Measurements from ENCODE around the gene CDYL2.

Gene CDYL2

DNA sequence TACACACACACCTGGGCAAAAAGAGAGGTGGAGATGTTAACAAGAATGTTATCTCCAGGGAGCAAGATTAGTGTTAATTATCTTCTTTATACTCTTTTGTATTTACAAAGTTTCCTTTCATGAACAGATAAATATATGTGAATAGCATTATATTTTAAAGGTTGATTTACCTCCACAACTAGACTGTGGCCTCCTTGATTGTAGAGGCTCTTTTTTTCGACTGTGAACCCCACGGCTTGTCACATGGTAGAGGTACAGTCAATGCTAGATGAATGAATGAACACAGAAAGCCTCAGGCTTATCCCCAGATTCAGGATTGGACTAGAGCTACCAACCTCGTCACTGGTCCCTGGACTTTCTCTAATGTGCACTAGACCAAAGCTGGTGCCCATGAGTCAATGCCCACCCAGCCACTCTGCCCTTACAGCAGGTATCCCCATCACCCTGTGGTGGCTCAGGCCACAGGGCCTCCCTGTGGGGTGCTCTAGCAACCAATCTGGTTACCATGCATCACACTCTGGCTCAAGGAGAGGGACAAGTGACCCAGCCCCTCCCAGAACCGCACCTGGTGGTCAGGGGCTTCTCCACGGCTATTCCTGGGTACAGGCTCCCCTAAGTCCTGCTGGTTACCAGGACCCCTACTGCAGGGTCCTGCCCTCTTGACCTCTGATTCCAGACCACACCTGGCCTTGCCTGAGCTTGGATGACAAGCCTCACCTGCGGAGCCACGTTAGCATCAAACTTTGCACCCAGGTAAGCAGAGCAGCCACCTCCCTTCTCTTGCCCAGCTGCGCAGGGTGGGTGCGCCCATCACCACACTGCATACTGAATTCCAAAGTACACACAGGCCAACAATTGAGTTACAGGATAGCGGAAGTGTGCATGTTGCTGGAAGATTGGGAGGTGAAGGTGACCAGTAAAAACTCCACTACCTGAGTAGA, 101.0 kb downstream of the CDYL2 start:
- DNase-seq = no peak

DNA sequence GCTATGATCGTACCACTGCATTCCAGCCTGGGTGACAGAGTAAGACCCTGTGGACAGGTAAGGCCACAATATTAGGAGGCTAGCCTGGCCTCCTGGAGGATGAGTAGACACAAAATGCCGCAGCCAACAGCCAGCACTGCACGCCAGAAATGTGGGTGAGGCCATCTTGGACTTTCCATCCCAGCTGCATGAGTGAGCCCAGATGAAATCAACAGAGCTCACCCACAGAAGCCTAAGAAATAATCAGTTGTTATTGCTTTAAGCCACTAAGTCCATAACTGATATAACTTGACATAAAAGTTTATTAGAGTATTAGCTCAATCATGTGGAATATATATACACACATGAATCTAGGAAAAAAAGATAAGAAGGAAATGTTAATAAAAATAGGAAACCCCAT, 101.7 kb downstream of the CDYL2 start:
- no peak for DNase-seq

DNA sequence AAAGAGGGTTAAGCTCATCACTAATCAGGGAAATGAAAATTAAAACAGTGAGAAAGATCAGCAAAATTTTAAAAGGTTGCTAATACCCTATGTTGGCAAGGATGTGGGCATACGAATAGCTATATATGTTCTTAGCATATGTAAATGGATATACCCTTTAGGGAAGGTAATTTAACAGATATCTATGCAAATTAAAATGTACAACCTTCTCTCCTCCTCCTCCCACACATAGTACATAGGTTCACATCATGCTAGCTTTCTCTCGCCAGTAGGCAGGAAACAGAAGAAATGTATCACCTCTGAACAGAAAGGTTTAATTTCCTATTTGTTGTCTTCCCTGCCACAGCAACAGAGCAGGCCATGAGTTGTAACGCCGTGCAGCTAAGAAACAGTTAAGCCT, 103.8 kb downstream of the CDYL2 start:
- DNase-seq = no peak

DNA sequence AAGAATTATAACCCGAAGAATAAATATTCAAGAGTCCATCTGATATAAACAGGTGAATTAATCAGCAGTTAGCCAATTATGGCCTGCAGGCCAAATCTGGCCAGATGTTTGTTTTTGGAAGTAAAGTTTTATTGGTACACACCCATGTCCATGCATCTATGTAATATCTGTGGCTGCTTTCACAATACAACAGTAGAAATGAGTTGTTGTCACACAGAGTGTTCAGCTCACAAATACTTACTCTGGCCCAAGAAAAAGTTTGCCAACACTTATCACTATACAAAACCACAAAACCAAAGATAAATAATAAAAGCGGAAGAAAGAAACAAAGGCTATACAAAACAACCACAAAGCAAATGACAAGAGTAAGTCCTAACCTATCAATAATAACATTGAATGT, 109.4 kb downstream of the CDYL2 start:
- no peak for DNase-seq

DNA sequence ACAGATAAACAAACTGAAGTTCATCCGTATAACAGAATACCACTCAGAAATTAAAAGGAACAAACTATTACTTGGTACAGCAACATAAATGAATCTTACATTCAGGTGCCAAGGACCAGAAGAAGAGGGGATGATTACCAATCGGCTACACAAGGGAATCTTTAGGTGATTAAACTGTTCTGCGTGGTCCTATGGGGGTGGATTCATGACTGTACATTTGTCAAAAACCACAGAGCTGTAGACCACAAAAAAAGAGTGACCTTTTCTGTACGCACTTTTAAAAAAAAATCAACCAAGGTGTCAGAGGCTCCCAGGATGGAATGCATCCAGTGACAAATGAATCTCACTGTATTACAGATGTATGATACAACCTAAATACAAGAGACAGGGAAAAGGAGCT, 110.8 kb downstream of the CDYL2 start:
- DNase-seq = no peak

DNA sequence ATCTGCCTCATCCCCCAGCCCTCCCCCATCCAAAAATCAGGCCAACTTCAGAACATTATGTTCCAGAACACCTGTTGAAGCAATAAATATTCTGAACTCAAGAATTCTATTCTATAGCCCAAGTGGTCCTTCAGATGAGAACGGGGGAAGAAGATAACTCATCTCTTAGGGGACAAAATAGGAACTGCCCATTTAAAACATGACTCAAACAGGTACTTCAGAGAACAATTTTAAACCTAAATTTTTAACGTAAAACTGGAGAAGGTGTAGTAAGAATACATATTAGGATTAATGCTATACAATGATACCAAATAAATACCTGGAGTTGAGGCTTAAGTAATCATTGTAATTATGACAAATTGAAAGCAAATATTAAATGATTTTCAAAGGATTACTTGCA, 112.1 kb downstream of the CDYL2 start:
- no peak for DNase-seq

DNA sequence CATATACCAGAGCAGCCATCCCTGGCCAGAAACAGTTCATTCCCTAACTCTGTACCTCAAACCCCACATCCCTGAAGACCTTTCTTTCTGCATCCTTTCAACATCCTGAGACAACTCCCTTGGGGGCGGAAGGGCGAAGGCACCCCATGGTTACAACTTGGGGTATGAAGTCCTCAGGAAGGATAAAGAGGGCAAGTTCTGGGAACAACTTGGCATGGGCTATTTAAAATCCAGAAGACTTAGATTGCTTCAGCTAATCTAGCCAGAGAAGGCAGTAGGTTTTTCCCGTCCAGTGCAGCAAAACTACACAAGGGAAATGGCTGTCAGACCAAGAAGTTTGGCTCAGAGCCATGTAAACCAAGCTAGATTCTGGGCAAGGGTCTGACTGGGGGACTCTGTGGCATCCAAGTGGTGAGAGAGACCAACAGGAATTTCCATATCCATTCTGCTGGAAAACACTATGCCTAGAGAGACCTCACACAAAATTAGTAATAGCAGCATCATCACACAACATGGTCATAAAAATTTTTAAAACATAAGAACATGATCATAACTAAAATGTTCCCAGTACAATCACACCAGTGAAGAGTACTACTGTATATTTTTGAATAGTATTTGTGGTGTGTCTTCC, 113.2 kb downstream of the CDYL2 start:
- no peak for DNase-seq

DNA sequence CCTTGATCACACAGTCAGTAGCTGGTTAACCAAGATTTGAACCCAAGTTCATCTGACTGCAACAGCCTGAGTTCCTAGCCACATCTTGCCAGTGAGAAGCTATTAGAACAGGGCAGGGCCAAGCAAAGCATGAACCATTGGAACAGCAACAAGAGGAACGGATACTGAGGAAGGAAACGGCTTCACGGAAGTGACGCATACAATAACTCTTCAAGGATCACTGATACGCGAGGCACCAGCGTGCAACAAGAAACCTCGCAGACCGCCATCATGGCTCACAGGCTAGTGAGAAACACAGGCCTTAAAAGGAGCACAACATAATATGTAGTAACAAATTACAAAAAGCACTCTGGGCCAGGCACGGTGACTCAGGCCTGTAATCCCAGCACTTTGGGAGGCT, 114.9 kb downstream of the CDYL2 start:
- no peak for DNase-seq

DNA sequence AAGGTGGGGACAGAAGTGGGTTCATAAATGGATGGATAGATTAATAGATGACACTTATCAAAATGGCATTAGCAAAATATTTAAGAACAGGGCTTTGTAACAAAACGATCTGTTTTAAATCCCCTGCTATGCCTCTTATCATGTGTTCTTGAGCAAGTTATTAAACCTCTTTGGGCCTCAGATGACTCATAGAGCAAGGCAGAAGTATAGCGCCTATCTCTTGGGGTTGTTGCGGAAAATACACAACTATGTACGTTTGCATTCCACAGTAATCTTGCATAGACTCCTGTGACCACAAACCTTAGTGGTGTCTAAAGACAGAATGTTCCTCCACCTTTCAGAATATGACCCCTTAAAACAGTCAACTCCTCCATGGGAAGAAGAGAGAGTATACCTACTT, 116.8 kb downstream of the CDYL2 start:
- DNase-seq = no peak

DNA sequence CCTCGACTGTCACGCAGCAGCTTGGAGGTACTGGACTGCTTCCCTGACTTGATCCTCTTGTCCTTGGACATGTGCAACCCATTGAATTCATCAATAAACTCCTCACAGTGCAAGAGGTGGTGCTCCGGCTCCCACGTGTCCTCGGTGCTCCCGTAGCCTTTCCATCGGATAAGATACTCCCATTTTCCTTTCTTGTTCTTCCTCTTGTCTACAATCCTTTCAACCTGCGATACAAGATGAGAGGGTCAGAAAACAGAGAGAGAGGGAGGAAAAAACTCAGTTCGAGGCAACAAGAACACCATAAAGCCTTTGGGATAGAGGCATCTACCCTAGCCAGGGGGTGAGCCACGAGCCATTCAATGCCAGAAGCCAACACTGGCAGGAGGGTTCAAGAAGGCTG, 119.5 kb downstream of the CDYL2 start:
- DNase-seq = no peak

DNA sequence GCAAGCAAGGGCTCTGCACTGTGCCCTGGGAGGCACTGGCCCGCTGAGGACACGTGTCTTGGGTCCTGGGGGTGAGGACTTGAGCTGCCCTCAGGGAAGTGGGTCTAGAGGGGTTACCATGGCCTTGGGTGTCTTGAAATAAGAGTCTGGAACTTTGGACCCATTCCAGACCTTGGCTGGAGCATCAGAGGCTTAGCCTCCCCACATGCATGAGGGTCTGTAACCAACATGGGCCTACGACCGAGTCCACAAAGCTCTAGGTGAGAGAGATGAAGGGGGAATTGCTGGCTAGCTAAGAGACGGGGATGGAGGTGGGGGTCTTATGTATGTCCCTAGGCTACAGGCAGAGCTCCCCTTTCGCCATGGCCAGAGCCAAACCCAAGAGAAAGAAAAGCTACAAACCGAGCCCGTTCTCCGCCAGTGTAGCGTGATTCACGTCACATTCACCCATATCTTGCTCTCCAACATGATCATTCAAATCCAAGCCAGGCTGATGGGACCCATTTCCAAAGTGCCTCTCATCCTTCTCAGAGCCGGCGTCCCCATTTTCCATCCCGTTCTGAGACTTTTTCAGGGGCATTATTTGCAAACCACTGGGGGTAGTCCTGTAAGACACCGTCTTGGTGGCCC, 120.1 kb downstream of the CDYL2 start:
- no peak for DNase-seq

DNA sequence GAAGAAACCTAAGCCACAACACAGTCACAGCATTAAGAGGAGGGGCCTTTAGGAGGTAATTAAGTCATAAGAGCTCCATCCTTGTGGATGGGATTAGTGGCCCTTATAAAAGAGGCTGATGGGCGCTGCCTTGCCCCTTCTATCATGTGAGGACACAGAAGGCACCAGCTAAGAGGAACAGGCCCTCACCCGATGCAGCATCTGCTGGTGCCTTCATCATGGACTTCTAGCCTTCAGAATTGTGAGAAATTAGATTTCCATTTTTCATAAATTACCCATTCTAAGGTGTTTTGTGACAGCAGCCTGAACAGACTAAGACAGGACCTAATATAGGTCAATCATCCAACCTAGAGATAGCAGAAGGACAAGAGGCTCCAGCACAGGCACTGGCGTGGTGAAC, 120.8 kb downstream of the CDYL2 start:
- DNase-seq = no peak

DNA sequence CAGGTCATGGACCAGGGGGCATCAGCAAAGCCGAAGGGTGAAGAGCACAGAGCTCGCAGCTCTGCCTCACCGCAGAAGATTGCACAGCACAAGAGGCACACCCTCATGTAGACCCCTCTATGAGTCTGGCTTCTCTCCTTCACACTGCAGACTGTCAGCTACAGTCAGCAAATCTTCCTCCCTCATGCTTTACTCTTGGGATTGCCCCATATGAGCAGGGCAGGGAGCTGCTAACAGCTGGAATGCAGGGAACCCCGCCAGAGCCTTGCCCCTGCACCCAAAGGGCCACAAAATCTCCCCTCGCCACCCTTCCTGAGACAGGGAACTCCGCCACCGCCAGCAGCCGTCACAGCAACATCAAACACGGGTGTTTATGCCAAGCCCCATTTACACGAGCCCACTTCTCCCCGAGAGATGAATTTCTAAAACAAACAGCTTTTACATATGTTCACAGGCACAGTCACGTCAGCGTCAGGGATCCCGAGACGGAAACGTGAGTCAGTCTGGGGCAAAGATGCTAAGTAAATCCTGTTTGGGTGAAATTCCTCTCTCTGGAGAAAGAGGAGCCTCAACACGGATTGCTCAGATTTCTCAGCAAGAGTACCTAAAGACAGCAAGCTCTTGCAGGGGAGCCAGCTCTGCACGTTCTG, 121.9 kb downstream of the CDYL2 start:
- no peak for DNase-seq

DNA sequence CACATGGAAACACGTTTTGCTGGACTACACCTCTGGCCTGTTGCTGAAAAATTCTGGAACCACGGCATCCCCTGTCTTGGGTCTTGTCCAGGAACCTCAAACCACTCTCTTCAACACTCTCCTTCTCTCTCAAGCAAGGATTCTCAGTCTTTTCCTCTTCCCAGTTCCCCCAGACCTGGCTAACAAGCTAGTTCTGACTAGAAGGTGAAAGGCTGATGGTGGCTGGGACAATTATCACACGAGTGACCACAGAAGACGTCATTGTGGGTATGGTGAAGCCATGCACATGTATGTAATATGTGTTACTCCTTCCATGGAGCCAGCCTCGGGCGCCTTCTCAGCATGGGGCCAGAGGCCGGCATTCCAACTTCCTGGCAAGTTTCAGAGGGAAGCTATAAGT, 123.0 kb downstream of the CDYL2 start:
- no peak for DNase-seq

DNA sequence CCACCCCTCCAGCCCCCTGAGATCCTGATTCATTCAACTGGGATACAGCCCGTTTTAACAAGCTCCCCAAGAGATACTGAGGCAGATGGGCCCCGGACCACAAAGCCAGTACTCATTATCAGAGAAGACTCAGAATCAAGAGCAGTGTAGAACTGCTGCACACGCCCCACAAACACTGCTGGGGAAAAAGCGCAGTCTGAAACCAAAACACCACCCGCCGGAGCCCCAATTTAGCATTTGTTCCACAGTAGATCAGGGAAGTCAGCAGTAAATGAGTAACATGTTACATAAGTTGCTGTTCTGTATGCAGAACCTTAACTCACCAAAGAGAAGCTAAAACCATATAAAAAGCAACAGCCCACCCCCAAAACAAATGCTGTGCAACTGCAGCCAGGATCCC, 123.6 kb downstream of the CDYL2 start:
- DNase-seq = no peak

DNA sequence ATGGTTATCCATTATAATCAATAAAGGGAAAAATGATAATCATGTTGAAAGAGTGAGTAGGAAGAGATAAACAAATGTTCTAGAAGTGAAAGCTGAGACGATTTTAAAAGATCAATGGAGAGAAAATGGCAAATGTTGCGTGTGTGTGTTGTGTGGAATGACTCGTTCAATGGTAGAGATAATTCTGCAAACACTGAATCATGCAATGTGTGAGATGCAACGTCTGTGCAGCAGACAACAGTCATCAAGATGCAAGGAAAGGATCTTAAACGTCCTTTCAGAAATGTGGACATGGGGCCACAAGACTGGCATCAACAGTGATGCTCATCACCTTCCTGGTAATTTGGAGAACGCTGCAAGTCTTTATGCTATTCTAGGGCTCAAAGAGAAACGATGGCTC, 124.4 kb downstream of the CDYL2 start:
- no peak for DNase-seq

DNA sequence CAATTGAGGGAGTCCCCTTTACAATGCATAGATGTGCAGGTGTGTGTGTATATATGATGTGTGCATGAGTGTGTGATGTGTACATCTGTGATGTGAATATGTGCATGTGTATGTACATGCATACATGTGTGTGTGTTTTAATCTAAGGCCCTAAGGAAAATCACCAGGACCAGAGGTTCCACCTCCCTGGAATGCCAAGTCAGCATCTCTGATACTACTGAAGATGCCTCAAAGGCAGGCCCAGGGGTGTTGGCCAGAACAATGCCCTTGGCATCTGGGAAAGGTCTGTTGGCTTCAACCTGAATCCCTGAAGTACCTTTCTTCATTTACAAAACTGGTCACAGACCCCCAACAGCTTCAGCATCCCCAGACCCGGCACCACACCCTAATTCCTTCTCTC, 129.5 kb downstream of the CDYL2 start:
- no peak for DNase-seq

DNA sequence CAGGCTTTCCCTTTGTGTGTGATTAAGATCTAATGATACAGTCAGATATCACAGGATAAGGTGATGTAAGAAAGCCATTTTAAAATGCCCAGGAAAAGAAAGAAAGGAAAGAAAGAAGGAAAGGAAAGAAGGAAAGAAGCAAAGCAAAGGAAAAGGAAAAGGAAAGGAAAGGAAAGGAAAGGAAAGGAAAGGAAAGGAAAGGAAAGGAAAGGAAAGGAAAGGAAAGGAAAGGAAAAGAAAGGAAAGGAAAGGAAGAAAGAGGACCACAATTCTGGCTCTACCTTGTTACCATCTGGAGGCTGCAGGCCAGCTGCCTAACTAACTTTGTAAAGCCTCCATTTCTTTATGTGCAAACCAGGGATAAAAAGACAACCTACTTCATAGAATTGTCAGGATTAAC, 132.0 kb downstream of the CDYL2 start:
- DNase-seq = no peak

DNA sequence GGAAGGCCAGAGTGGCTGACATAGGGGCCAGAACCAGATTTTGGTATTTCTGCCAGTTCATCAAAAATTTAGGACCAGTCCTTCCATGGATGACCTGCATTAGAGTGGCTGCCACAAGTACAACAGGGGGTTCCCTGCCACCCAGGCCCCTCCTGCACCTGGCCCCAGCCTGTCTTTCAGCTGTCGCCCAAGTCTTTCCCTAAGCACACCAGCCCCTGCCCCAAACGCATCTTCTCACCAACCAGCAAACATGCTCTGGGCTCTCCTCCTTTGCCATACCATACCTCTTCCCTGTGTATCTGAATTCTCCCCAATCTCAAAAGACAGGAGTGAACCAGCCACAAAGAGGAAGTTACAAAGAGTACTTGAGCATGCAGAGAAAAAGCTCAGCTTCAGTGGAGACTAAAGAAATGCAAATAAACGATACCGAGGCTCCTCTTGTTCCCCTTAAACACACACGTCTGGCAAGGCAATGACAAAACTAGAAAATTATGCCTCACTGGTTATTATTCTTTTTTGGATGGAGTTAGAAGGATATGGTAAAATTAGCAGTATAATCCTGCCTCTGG, 133.0 kb downstream of the CDYL2 start:
- DNase-seq = no peak

DNA sequence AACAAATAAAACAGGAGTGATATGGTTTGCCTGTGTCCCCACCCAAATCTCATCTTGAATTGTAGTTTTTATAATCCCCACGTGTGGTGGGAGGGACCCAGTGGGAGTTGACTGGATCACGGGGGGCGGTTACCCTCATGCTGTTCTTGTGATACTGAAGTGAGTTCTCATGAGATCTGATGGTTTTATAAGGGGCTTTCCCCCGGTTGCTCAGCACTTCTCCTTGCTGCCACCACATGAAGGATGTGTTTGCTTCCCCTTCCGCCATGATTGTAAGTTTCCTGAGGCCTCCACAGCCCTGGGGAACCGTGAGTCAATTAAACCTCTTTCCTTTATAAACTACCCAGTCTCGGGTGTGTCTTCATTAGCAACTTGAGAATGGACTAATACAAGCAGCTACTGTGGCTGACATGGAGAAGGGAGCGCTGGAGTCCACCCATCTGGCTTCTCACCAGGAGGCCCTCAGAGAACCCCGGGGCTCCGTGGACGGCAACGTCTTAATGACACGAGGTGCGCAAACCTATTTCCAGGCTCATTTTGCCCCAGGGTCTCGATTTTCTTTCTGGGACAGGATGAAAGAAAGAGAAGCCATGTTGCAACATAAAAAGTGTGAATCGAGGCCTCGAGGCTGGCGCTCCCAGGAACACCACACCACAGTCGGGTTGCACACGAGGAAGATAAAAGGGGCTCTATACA, 134.1 kb downstream of the CDYL2 start:
- DNase-seq = no peak

DNA sequence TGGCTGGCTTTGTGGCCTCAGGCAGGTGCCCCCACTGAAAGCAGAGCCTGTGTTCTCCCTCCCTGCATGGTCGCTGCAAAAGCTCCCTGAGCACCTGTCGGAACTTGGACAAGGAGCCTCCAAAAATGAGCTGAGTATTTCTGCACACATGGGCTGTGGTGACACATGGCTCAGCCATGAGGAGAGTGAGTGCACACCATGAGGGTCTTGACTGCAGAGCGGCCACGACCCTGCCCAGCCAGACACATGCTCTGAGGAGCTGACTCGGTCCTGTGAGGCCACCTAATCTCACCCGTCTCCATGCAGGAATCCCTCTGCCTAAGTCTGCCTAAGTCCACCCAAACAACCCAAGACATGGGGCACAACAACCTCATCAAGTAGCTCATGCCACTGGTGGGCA, 134.7 kb downstream of the CDYL2 start:
- DNase-seq = no peak

DNA sequence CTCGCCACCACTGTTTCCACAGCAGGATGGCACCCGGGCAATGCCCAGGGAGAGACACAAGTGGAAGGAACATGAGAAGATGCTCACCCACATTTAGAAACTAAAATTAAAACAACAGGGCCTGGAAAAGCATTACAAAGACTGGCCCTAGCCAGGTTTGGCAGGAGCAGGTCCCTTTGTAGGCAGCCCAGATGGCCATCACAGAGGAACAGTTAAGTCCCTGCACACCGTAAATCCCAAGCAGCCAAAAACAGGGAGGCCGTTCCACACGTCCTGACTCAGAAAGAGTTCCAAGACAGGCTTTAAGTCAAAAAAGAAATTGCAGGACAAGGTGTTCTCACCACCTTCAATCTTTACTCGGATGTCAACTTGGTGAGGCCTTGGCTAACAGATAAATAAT, 136.5 kb downstream of the CDYL2 start:
- peak; percentile 62 to 67 for DNase-seq

DNA sequence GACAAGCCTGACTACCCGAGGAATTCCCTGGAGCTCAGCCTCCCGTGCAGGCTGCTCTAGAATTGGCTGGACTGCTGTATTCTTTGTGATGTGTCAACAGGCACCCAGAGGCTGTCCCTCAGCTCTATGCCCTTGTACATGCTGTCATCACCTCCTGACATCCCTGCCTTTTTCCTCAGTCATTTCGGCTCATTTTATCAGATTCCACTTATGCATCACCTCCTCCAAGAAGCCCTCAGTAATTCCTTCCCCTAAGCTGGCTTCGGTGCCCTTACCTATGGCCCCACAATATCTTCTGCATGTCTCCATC, 137.2 kb downstream of the CDYL2 start:
- DNase-seq = no peak
